Fibroblast of skin of abdomen (primary cell): Measurements from ENCODE around the gene LMO7.

Experiments
- DNase-seq: peaks from one replicate; pipeline ENCODE4 v3.0.0-alpha.2; 2013

LMO7 gene

GRCh38 chr13:75804605-75805004 is 168.5 kb downstream of the LMO7 start:
- DNase-seq = peak; percentile 25

GRCh38 chr13:75806117-75806516 is 170.0 kb downstream of the LMO7 start:
- DNase-seq = no peak

- DNase-seq = no peak
Observed at GRCh38 chr13:75811361-75811760, 175.2 kb downstream of the LMO7 start.

GRCh38 chr13:75811841-75812240 is 175.7 kb downstream of the LMO7 start:
- DNase-seq = no peak

- DNase-seq = peak; percentile 40
Observed at GRCh38 chr13:75812751-75813181, 176.6 kb downstream of the LMO7 start.

GRCh38 chr13:75813323-75813722 is 177.2 kb downstream of the LMO7 start:
- DNase-seq = no peak

GRCh38 chr13:75818179-75818967 is 182.2 kb downstream of the LMO7 start:
- no peak for DNase-seq

- DNase-seq = no peak
Observed at GRCh38 chr13:75818968-75819225, 182.8 kb downstream of the LMO7 start.

GRCh38 chr13:75825161-75825560 is 189.0 kb downstream of the LMO7 start:
- no peak for DNase-seq

- DNase-seq = no peak
Observed at GRCh38 chr13:75825594-75825993, 189.5 kb downstream of the LMO7 start.

GRCh38 chr13:75826391-75826790 is 190.3 kb downstream of the LMO7 start:
- DNase-seq = no peak

GRCh38 chr13:75829830-75830229 is 193.7 kb downstream of the LMO7 start:
- DNase-seq = peak; percentile 67

- DNase-seq = peak; percentile 63
Observed at GRCh38 chr13:75830842-75831241, 194.7 kb downstream of the LMO7 start.

GRCh38 chr13:75831389-75831788 is 195.3 kb downstream of the LMO7 start:
- DNase-seq = no peak

- DNase-seq = no peak
Observed at GRCh38 chr13:75832812-75833211, 196.7 kb downstream of the LMO7 start.

- DNase-seq = no peak
Observed at GRCh38 chr13:75836441-75836840, 200.3 kb downstream of the LMO7 start.

- DNase-seq = no peak
Observed at GRCh38 chr13:75838366-75839005, 202.4 kb downstream of the LMO7 start.

- no peak for DNase-seq
Observed at GRCh38 chr13:75839406-75839805, 203.3 kb downstream of the LMO7 start.

GRCh38 chr13:75841905-75842304 is 205.8 kb downstream of the LMO7 start:
- no peak for DNase-seq

GRCh38 chr13:75843074-75843473 is 206.9 kb downstream of the LMO7 start:
- DNase-seq = no peak

- DNase-seq = no peak
Observed at GRCh38 chr13:75843991-75844390, 207.9 kb downstream of the LMO7 start.

GRCh38 chr13:75847588-75847987 is 211.5 kb downstream of the LMO7 start:
- DNase-seq = no peak

GRCh38 chr13:75850916-75851315 is 214.8 kb downstream of the LMO7 start:
- DNase-seq = no peak

- no peak for DNase-seq
Observed at GRCh38 chr13:75855216-75855615, 219.1 kb downstream of the LMO7 start.

- DNase-seq = no peak
Observed at GRCh38 chr13:75855847-75856246, 219.7 kb downstream of the LMO7 start.
